Measurements from ENCODE around the gene GALNT9.

DNA sequence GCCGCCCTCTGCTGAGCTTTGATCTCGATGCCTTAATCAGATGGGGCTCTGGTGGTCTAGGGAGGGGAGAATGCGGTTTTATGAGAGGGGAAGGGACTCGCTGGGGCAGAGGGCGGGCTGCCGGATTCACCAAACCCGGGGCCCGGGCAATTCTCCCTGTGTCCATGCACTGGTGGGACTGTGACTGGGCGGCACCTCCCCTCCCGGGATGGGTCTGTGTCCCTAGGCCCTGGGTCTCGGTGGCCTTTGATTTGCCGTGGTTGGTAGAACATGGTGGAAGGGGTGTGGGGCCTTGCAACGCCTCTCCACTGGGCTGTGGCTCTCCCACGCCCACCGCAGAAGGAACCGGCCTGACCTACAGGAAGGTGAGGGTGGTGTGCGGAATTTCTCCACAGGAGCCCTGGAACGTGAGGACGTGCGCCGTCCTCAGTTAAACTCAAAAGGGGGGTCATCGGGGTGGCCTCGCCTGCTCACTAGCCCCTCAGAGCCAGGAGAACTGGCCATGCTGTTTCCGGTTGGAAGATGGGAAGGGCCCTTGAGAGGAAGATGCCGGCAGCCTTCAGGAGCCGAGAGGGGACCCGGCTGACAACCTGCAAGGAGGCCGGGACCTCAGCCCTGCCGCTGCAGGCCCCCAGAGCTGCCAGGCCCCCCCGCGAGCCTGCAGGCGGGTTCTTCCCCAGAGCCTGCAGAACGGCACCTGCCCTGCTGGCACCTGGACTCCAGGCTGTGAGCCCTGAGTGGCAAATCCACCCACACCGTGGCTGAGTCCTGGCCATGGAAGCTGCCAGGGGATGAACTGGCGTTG is 141.5 kb downstream of the GALNT9 start:
- TF ChIP-seq, protein P1, sequence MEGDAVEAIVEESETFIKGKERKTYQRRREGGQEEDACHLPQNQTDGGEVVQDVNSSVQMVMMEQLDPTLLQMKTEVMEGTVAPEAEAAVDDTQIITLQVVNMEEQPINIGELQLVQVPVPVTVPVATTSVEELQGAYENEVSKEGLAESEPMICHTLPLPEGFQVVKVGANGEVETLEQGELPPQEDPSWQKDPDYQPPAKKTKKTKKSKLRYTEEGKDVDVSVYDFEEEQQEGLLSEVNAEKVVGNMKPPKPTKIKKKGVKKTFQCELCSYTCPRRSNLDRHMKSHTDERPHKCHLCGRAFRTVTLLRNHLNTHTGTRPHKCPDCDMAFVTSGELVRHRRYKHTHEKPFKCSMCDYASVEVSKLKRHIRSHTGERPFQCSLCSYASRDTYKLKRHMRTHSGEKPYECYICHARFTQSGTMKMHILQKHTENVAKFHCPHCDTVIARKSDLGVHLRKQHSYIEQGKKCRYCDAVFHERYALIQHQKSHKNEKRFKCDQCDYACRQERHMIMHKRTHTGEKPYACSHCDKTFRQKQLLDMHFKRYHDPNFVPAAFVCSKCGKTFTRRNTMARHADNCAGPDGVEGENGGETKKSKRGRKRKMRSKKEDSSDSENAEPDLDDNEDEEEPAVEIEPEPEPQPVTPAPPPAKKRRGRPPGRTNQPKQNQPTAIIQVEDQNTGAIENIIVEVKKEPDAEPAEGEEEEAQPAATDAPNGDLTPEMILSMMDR (conservative IDR thresholded peaks at IDR 0.05; ENCODE audit: low read depth, low read length) = no peak
- TF ChIP-seq EZH2 (IDR thresholded peaks at IDR 0.05; ENCODE audit: low read length, unreplicated experiment) (no peak), EZH2phosphoT487 (IDR thresholded peaks at IDR 0.05; ENCODE audit: borderline replicate concordance, low read length) (no peak)
